Neural cell (in vitro differentiated cells): ENCODE data around the gene ATP4B. TPM values are rescaled to one million over a fixed set of nuclear protein-coding genes. Genes with fewer than 3 reads are reported as not detected.

Experiments used
- H2AFZ ChIP-seq: fragments of 200-600, 300-800 bp; sonication (generic), shearing (Covaris generic); 2 replicates; pipeline ENCODE4 v1.6.0; 2014; ENCODE audit warnings: low read depth, mild to moderate bottlenecking, antibody characterized with exemption, low read length, moderate library complexity
- H3F3A ChIP-seq: fragments of 200-600 bp; shearing (Covaris generic); 2 replicates; pipeline ENCODE4 v1.6.1; 2016; ENCODE audit warnings: mild to moderate bottlenecking, moderate library complexity, mixed read lengths, antibody characterized with exemption, low read length; ENCODE audit not compliant: insufficient read depth, poor library complexity, severe bottlenecking
- H3K27ac ChIP-seq: fragments of 200-600, 300-800 bp; sonication (generic), shearing (Covaris generic); 2 replicates; pipeline ENCODE4 v1.5.1; 2014; ENCODE audit warnings: mild to moderate bottlenecking, low read length, moderate library complexity
- H3K27me3 ChIP-seq: fragments of 300-800, 200-600 bp; sonication (generic), shearing (Covaris generic); 2 replicates; pipeline ENCODE4 v1.6.0; 2014; ENCODE audit warnings: mild to moderate bottlenecking, low read depth, low read length, moderate library complexity; ENCODE audit not compliant: insufficient read depth
- H3K36me3 ChIP-seq: fragments of 300-800, 200-600 bp; sonication (generic), shearing (Covaris generic); 2 replicates; pipeline ENCODE4 v1.5.1; 2014; ENCODE audit warnings: mild to moderate bottlenecking, antibody characterized with exemption, low read length, moderate library complexity; ENCODE audit not compliant: insufficient read depth
- H3K4me2 ChIP-seq: fragments of 300-800, 200-600 bp; sonication (generic), shearing (Covaris generic); 2 replicates; pipeline ENCODE4 v1.6.0; 2014; ENCODE audit warnings: mild to moderate bottlenecking, low read length
- H3K4me3 ChIP-seq: fragments of 300-800, 200-600 bp; sonication (generic), shearing (Covaris generic); 2 replicates; pipeline ENCODE4 v1.5.1; 2014; ENCODE audit warnings: mild to moderate bottlenecking, low read length, moderate library complexity
- H3K79me2 ChIP-seq: fragments of 200-600 bp; shearing (Covaris generic); replicated peaks from 2 replicates; pipeline ENCODE4 v1.6.0; 2014; ENCODE audit warnings: mild to moderate bottlenecking, low read length, moderate library complexity; ENCODE audit not compliant: insufficient read depth
- H3K9ac ChIP-seq: fragments of 300-800, 200-600 bp; sonication (generic), shearing (Covaris generic); 2 replicates; pipeline ENCODE4 v1.6.1; 2016; ENCODE audit warnings: mild to moderate bottlenecking, low read length, mixed read lengths
- H3K9me2 ChIP-seq: fragments of 200-600 bp; shearing (Covaris generic); 2 replicates; pipeline ENCODE4 v1.6.1; 2016; ENCODE audit warnings: mild to moderate bottlenecking, low read length, mixed read lengths; ENCODE audit not compliant: insufficient read depth
- H3K9me3 ChIP-seq: fragments of 200-600, 300-800 bp; sonication (generic), shearing (Covaris generic); 2 replicates; pipeline ENCODE4 v1.6.1; 2016; ENCODE audit warnings: mild to moderate bottlenecking, mixed run types, low read length, moderate library complexity, mixed read lengths
- H4K20me1 ChIP-seq: fragments of 200-600 bp; shearing (Covaris generic); 2 replicates; pipeline ENCODE4 v1.6.1; 2016; ENCODE audit warnings: mild to moderate bottlenecking, mixed run types; ENCODE audit not compliant: insufficient read depth
- CTCF ChIP-seq: fragments of 450-650 bp; IDR thresholded peaks from 2 replicates; pipeline ENCODE4 v1.5.1; 2014; ENCODE audit warnings: antibody characterized with exemption, mild to moderate bottlenecking, moderate library complexity; ENCODE audit not compliant: poor library complexity, severe bottlenecking
- EP300 ChIP-seq: fragments of 450-650 bp; conservative IDR thresholded peaks from 2 replicates; pipeline ENCODE4 v1.6.1; 2014; ENCODE audit warnings: antibody characterized with exemption, mild to moderate bottlenecking, moderate library complexity; ENCODE audit not compliant: poor library complexity, severe bottlenecking
- EZH2 ChIP-seq: fragments of 200-600, 300-800 bp; shearing (Covaris generic), sonication (generic); IDR thresholded peaks from 2 replicates; pipeline ENCODE4 v1.6.1; 2014; ENCODE audit warnings: antibody characterized with exemption, low read length, borderline replicate concordance, mild to moderate bottlenecking; ENCODE audit not compliant: insufficient read depth, poor library complexity, severe bottlenecking
- MXI1 ChIP-seq: fragments of 450-650 bp; conservative IDR thresholded peaks from 2 replicates; pipeline ENCODE4 v1.6.1; 2014; ENCODE audit warnings: antibody characterized with exemption, mild to moderate bottlenecking; ENCODE audit not compliant: poor library complexity, severe bottlenecking
- POLR2AphosphoS5 ChIP-seq: IDR thresholded peaks from 2 replicates; pipeline ENCODE4 v1.6.1; 2012
- RAD21 ChIP-seq: fragments of 450-650 bp; conservative IDR thresholded peaks from 2 replicates; pipeline ENCODE4 v1.6.1; 2014; ENCODE audit warnings: antibody characterized with exemption, mild to moderate bottlenecking, moderate library complexity
- REST ChIP-seq: IDR thresholded peaks from 2 replicates; pipeline ENCODE4 v1.6.1; 2012; ENCODE audit warnings: borderline replicate concordance
- SMC3 ChIP-seq: fragments of 450-650 bp; conservative IDR thresholded peaks from 2 replicates; pipeline ENCODE4 v1.6.1; 2014; ENCODE audit warnings: antibody characterized with exemption, mild to moderate bottlenecking, moderate library complexity; ENCODE audit not compliant: poor library complexity
- TAF1 ChIP-seq: IDR thresholded peaks from 2 replicates; pipeline ENCODE4 v1.6.1; 2012; ENCODE audit warnings: low read depth
- polyA plus RNA-seq: library from polyadenylated mRNA; depleted of rRNA; stranded (reverse); fragments of >200 nt; gene quantifications from 2 replicates; pipeline ENCODE4 v1.2.3, GENCODE V29; 2014

The ATP4B gene
- polyA plus RNA-seq, 1 donor from 2014 or later = not detected

GRCh38 chr13:113609616-113610015, 48.4 kb downstream of the ATP4B start:
- no peak overlapping the region for H2AFZ ChIP-seq
- no peaks in the 10 kb centered on the region for H3F3A ChIP-seq
- H3K9me3 ChIP-seq = peaks cover 3% of the 10 kb centered on the region
- no peaks in the 10 kb centered on the region for H3K9me2 ChIP-seq
- no peaks in the 10 kb centered on the region for H3K27me3 ChIP-seq
- peaks cover 10% of the 10 kb centered on the region for H3K79me2 ChIP-seq
- H3K27ac ChIP-seq = no peak overlapping the region
- no peaks in the 10 kb centered on the region for H3K36me3 ChIP-seq
- no peaks in the 10 kb centered on the region for H4K20me1 ChIP-seq
- H3K4me3 ChIP-seq = no peak overlapping the region
- H3K9ac ChIP-seq = no peak overlapping the region
- TF ChIP-seq REST = no peak
- no peak for TF ChIP-seq EP300
- H3K4me2 ChIP-seq = no peak overlapping the region

- Histone ChIP-seq H3K27ac (no peak overlapping the region), H3K9me2 (no peaks in the 10 kb centered on the region), H2AFZ (no peak overlapping the region), H3K4me3 (no peak overlapping the region), H4K20me1 (no peaks in the 10 kb centered on the region), H3K9ac (no peak overlapping the region), H3K27me3 (no peaks in the 10 kb centered on the region), H3K36me3 (no peaks in the 10 kb centered on the region), H3K79me2 (peaks cover 15% of the 10 kb centered on the region), H3K9me3 (peaks cover 3% of the 10 kb centered on the region), H3K4me2 (no peak overlapping the region), H3F3A (no peaks in the 10 kb centered on the region)
- no peak for TF ChIP-seq EZH2
- TF ChIP-seq SMC3 = no peak
- no peak for TF ChIP-seq POLR2AphosphoS5
- no peak for TF ChIP-seq CTCF
- TF ChIP-seq TAF1 = no peak
- TF ChIP-seq RAD21 = no peak
- no peak for TF ChIP-seq MXI1
- no peak for TF ChIP-seq EP300
- TF ChIP-seq REST = no peak
Measured at GRCh38 chr13:113608967-113609533, 48.9 kb downstream of the ATP4B start.
